KMS-11 (cell line): ENCODE data around the gene ACVR2B.

ENCODE experiments used
- H2AFZ ChIP-seq: fragments of 200-600 bp; sonication (generic); 2 replicates; pipeline ENCODE4 v1.6.1; 2016; ENCODE audit warnings: antibody characterized with exemption, mixed run types, low read depth
- H3K27ac ChIP-seq: fragments of 200-600 bp; sonication (generic); 2 replicates; pipeline ENCODE4 v1.6.1; 2016; ENCODE audit warnings: mild to moderate bottlenecking, mixed run types
- H3K27me3 ChIP-seq: fragments of 200-600 bp; sonication (generic); 2 replicates; pipeline ENCODE4 v1.6.1; 2017; ENCODE audit warnings: mild to moderate bottlenecking, low read depth, mixed run types, moderate library complexity; ENCODE audit not compliant: insufficient read depth
- H3K36me3 ChIP-seq: fragments of 200-600 bp; sonication (generic); 2 replicates; pipeline ENCODE4 v1.6.1; 2017; ENCODE audit warnings: mild to moderate bottlenecking, mixed run types; ENCODE audit not compliant: insufficient read depth
- H3K4me1 ChIP-seq: fragments of 200-600 bp; sonication (generic); 2 replicates; pipeline ENCODE4 v1.6.1; 2016; ENCODE audit warnings: mild to moderate bottlenecking, low read depth, mixed run types; ENCODE audit not compliant: poor library complexity, severe bottlenecking
- H3K4me2 ChIP-seq: fragments of 200-600 bp; sonication (generic); 2 replicates; pipeline ENCODE4 v1.7.0; 2016; ENCODE audit warnings: mild to moderate bottlenecking, mixed run types
- H3K4me3 ChIP-seq: fragments of 200-600 bp; sonication (generic); IDR thresholded peaks from 2 replicates; pipeline ENCODE4 v1.6.1; 2017; ENCODE audit warnings: low read depth, low read length, mixed read lengths; ENCODE audit not compliant: insufficient read depth
- H3K79me2 ChIP-seq: fragments of 200-600 bp; sonication (generic); 2 replicates; pipeline ENCODE4 v1.6.1; 2016; ENCODE audit warnings: low read depth, mixed run types; ENCODE audit not compliant: insufficient read depth
- H3K9ac ChIP-seq: fragments of 200-600 bp; sonication (generic); 2 replicates; pipeline ENCODE4 v1.6.1; 2016; ENCODE audit warnings: mild to moderate bottlenecking, mixed run types
- H4K20me1 ChIP-seq: fragments of 200-600 bp; sonication (generic); 2 replicates; pipeline ENCODE4 v1.6.1; 2016; ENCODE audit warnings: mild to moderate bottlenecking, mixed run types; ENCODE audit not compliant: insufficient read depth
- CTCF ChIP-seq: fragments of 200-600 bp; sonication (generic); conservative IDR thresholded peaks from 2 replicates; pipeline ENCODE4 v1.6.1; 2017; ENCODE audit warnings: low read depth, mild to moderate bottlenecking, antibody characterized with exemption, low read length, moderate library complexity, mixed read lengths

The ACVR2B gene

DNA sequence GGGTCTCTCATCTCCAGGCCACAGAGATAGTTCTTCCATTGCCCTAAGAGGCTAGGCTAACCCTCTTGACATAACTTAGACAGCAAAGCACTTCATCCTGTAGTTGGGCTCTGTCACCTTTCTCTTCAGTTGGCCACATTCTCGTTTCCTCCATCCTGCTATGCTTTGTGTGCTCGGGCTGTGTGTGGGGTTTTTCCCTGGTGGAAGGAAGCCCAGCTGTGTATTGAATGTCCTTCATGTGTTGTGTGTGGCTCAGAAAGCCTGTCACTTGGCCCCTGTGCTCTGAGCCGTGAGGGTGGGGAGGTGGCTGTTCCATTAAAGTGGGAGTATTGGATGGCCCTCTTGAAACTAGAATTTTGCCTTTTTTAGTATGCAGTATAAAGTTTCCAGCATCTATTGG, 33.6 kb downstream of the ACVR2B start:
- Histone ChIP-seq H4K20me1 (no peaks in the 10 kb centered on the region), H2AFZ (no peak overlapping the region), H3K4me3 (no peak overlapping the region), H3K4me1 (no peaks in the 10 kb centered on the region), H3K27ac (no peak overlapping the region), H3K9ac (no peak overlapping the region), H3K36me3 (no peaks in the 10 kb centered on the region), H3K4me2 (no peak overlapping the region), H3K79me2 (no peaks in the 10 kb centered on the region), H3K27me3 (no peaks in the 10 kb centered on the region)
- no peak for TF ChIP-seq CTCF

DNA sequence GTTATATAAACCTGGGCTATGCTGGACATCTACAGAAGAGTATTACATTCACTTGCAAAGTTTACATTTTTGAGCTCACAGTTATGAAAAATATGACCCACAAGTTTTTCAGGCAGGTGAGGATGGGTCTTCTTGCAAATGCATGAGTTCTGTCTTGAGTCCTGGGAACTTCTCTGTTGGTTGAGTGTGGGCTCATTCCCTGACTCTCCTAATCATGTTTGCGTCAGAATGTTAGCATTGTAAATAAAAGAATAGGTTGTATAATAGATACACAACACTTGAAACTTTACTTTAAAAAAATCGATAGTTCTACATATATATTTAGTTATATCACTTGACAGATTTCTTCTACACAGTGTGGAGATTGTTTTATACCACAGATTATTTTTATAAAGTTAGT, 35.3 kb downstream of the ACVR2B start:
- no peak overlapping the region for H3K9ac ChIP-seq
- no peak overlapping the region for H3K4me2 ChIP-seq
- no peaks in the 10 kb centered on the region for H3K79me2 ChIP-seq
- no peaks in the 10 kb centered on the region for H3K36me3 ChIP-seq
- H4K20me1 ChIP-seq = no peaks in the 10 kb centered on the region
- no peak overlapping the region for H3K4me3 ChIP-seq
- H3K27me3 ChIP-seq = no peaks in the 10 kb centered on the region
- H3K27ac ChIP-seq = no peak overlapping the region
- TF ChIP-seq CTCF = no peak
- H3K4me1 ChIP-seq = no peaks in the 10 kb centered on the region
- H2AFZ ChIP-seq = no peak overlapping the region

DNA sequence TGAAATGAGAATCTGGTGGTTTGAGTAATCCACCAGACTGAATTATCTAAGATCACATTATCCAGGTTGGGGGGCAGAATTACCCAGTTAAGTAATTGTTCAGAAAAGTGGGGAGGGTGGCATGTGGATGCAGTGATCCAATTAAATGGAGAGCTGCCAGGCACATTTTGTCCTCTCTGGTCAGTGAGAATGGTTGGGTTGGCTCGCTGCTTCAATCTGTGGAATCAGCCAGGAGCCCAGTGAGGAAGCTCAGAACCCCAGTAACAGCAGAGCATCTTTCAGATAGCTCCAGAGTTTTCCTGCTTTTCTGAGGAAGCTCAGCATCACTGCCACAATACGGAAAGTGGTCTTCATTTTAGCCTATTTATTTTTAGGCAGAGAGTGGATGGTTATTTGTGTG, 36.1 kb downstream of the ACVR2B start:
- H3K27me3 ChIP-seq = no peaks in the 10 kb centered on the region
- H3K9ac ChIP-seq = no peak overlapping the region
- H2AFZ ChIP-seq = no peak overlapping the region
- no peaks in the 10 kb centered on the region for H3K4me1 ChIP-seq
- H3K27ac ChIP-seq = no peak overlapping the region
- H3K4me2 ChIP-seq = no peak overlapping the region
- no peak for TF ChIP-seq CTCF
- no peaks in the 10 kb centered on the region for H3K36me3 ChIP-seq
- H3K79me2 ChIP-seq = no peaks in the 10 kb centered on the region
- H4K20me1 ChIP-seq = no peaks in the 10 kb centered on the region
- no peak overlapping the region for H3K4me3 ChIP-seq

DNA sequence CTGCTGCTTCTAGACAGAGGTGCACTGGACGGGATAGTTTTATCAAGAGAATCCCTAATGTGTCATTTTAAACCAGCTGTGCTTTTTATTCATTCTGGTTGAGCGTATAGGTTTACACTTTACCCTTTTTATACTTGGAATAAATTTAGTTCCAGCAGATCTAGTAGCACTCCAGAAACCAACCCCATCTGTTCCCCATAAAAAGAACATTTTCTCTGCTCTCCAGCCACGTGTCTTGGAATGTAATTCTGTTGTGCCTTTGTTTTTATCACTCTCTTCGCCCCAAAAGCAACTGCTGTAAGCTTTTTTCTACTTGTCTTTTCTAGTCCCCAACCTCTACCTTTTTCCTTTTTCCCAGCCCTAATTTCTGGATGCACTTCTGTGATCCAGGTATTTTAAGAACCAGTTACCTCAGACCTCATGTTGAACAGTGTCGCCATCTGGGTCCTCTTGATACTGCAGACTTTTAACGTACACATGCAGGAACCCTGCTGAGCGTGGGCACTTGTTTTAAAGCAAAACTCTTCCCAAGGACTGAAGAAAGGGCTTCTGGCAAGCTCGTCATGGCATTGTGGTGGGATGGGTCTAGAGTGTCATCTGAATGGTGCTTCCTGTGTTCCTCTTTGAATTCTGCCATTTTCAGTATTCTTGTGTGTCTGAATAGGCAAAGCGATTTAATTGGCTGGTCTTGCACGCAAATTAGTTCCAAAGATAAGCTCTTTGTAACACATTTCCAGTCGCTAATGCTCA, 36.8 kb downstream of the ACVR2B start:
- Histone ChIP-seq H3K27ac (no peak overlapping the region), H2AFZ (no peak overlapping the region), H3K4me2 (no peak overlapping the region), H3K9ac (no peak overlapping the region), H3K36me3 (no peaks in the 10 kb centered on the region), H3K27me3 (no peaks in the 10 kb centered on the region), H4K20me1 (no peaks in the 10 kb centered on the region), H3K79me2 (no peaks in the 10 kb centered on the region), H3K4me1 (no peaks in the 10 kb centered on the region), H3K4me3 (no peak overlapping the region)
- TF ChIP-seq CTCF = no peak
